Testis (tissue), 2 donors: ENCODE measurements around the gene EFHB.

Source experiments
- CTCF ChIP-seq, 3 experiments: fragments of 450-650 bp in 2 of 3; fragments of 200-600 bp in 1 of 3; sonication (generic) in 1 of 3; IDR thresholded peaks; one replicate each; pipeline ENCODE4 v1.5.1; 2016 to 2019; ENCODE audit warnings: antibody characterized with exemption in 3 of 3, mild to moderate bottlenecking in 2 of 3, moderate library complexity in 1 of 3
- POLR2A ChIP-seq: fragments of 450-650 bp; IDR thresholded peaks from one replicate; pipeline ENCODE4 v1.6.1; 2017; ENCODE audit warnings: antibody characterized with exemption, mild to moderate bottlenecking, moderate library complexity

- TF ChIP-seq CTCF (IDR thresholded peaks at IDR 0.05) (no peak), POLR2A (no peak)
Measured at GRCh38 chr3:19954676-19955075, 20.7 kb upstream of the EFHB start.
